Psoas muscle (tissue), 8 donors: ENCODE results near the gene SAMD4A. TPM values are rescaled to one million over a fixed set of nuclear protein-coding genes. Genes with fewer than 3 reads are reported as not detected.

Source experiments
- ATAC-seq, 4 donors: fragments of 200-7000 bp; cut with Tn5 transposase; one replicate each; pipeline ENCODE4 v1.9.1; 2020; ENCODE audit warnings: moderate library complexity in 3 of 4, mild to moderate bottlenecking in 2 of 4
- DNase-seq, 2 donors: peaks; one replicate each; pipeline ENCODE4 v3.0.0-alpha.2; 2020
- H3K27ac ChIP-seq: fragments of 200-600 bp; one replicate; pipeline ENCODE4 v1.8.0; 2022
- H3K27me3 ChIP-seq, 3 donors: fragments of 200-600 bp in 1 of 3; one replicate each; pipeline versions ENCODE4 v1.6.1 to v1.8.0; 2013 to 2022; ENCODE audit warnings: low read length in 2 of 3, mild to moderate bottlenecking in 2 of 3, moderate library complexity in 1 of 3; ENCODE audit not compliant: insufficient read depth in 3 of 3
- H3K36me3 ChIP-seq, 2 donors: fragments of 200-600 bp in 1 of 2; one replicate each; pipeline versions ENCODE4 v1.6.1 to v1.8.0; 2013 to 2022; ENCODE audit warnings: low read depth in 1 of 2, mild to moderate bottlenecking in 1 of 2, moderate library complexity in 1 of 2; ENCODE audit not compliant: insufficient read depth in 1 of 2
- H3K4me1 ChIP-seq: fragments of 200-600 bp; one replicate; pipeline ENCODE4 v1.8.0; 2022
- H3K4me3 ChIP-seq: fragments of 200-600 bp; one replicate; pipeline ENCODE4 v1.8.0; 2022; ENCODE audit warnings: mild to moderate bottlenecking
- H3K9me3 ChIP-seq: fragments of 200-600 bp; one replicate; pipeline ENCODE4 v1.8.0; 2022
- WGBS, 3 donors: extraction: QIAGEN DNeasy Blood & Tissue Kit; methylation state at CpG; one replicate each; pipeline versions ENCODE4 v1.1.6 to v1.1.7; 2013; 5-methylcytosine and 5-hydroxymethylcytosine counted together
- intact Hi-C, 2 donors: fragments of 100-400 bp; cut with DNase I; formaldehyde crosslinking; loops; one replicate each; pipeline versions ENCODE4 v1.11.0 to v1.14.2; 2022
- polyA plus RNA-seq, 3 donors: library from polyadenylated mRNA; stranded (reverse); fragments of 200-250 nt; gene quantifications; one replicate each; pipeline ENCODE4 v1.2.3, GENCODE V29; 2013
- total RNA-seq, 4 donors: library from RNA; stranded (reverse); fragmentation: NEBNext Ultra II Directional in 2 of 4; extraction: Animal tissue kit (Norgen Biotek cat#: 25700) in 2 of 4; gene quantifications; one replicate each; pipeline versions ENCODE4 v1.2.1 to v1.2.4, GENCODE V29; 2021 to 2023
- TF ChIP-seq, protein P1 (sequence below): fragments of 200-600 bp; IDR thresholded peaks from one replicate; pipeline ENCODE4 v1.8.0; 2022; ENCODE audit warnings: antibody characterized with exemption
- donor health status: healthy with polysubstance abuse.
- donor health status: DM: no; HTN: no; CAD: no; lungs with moderate emphysema.
- donor health status: Bipolar disorder and iron deficiency.
- donor health status: healthy.
- donor health status: DM: yes; HTN: yes; CAD: no.
- donor health status: DM: no; HTN: no; CAD: no.
- donor health status: DM: no; HTN: no; CAD: no.
- donor health status: DM: yes; HTN: yes; CAD: no.

SAMD4A gene
- total and polyA plus RNA-seq, 7 donors, result 9.6 to 139 (median 67.9) TPM

DNA sequence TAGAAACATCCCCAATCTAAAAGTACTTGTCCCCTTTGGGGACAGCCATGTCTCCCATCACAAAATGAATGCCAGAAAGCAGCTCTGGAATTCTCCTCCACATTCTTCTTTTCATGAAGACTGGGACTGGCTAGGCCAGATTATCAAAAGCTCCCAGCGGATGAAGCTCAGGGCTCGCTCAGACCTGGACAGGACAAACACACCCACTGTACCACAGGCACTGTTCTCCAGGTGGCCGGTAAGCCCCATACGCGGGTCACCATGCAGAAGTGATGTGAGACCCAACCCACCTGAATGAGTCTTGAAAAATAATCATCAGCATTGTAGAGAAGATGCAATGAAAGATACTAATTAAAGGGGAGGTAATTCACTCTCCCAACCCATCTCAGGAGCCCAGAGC is 250.6 kb downstream of the SAMD4A start:
- no peak overlapping the region for H3K4me3 ChIP-seq
- peaks cover 0 to 5% (median 3%) of the 10 kb centered on the region in 3 donors for H3K27me3 ChIP-seq
- no peak for ATAC-seq
- intact Hi-C loops, result no loop called here
- no peaks in the 10 kb centered on the region for H3K4me1 ChIP-seq
- H3K27ac ChIP-seq, result no peak overlapping the region
- TF ChIP-seq, protein P1, sequence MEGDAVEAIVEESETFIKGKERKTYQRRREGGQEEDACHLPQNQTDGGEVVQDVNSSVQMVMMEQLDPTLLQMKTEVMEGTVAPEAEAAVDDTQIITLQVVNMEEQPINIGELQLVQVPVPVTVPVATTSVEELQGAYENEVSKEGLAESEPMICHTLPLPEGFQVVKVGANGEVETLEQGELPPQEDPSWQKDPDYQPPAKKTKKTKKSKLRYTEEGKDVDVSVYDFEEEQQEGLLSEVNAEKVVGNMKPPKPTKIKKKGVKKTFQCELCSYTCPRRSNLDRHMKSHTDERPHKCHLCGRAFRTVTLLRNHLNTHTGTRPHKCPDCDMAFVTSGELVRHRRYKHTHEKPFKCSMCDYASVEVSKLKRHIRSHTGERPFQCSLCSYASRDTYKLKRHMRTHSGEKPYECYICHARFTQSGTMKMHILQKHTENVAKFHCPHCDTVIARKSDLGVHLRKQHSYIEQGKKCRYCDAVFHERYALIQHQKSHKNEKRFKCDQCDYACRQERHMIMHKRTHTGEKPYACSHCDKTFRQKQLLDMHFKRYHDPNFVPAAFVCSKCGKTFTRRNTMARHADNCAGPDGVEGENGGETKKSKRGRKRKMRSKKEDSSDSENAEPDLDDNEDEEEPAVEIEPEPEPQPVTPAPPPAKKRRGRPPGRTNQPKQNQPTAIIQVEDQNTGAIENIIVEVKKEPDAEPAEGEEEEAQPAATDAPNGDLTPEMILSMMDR, result no peak
- no peak for DNase-seq
- WGBS, 3 donors, result 90 to 93% (median 91%) methylated on average over 5 of the region's 5 CpGs
- no peaks in the 10 kb centered on the region for H3K9me3 ChIP-seq
- H3K36me3 ChIP-seq, result no peaks in the 10 kb centered on the region

- Histone ChIP-seq H3K4me1 (no peaks in the 10 kb centered on the region), H3K9me3 (peaks cover 9% of the 10 kb centered on the region), H3K36me3 (no peaks in the 10 kb centered on the region), H3K27me3 (peaks cover 0 to 5% (median 3%) of the 10 kb centered on the region in 3 donors), H3K27ac (no peak overlapping the region), H3K4me3 (no peak overlapping the region)
- TF ChIP-seq, protein P1, result no peak
- ATAC-seq (no peak), DNase-seq (no peak)
- intact Hi-C loops, result no loop called here
- 44 to 47% (median 46%) methylated on average over 14 of the region's 14 CpGs for WGBS, 3 donors
Measured at GRCh38 chr14:54818201-54819133, 251.5 kb downstream of the SAMD4A start.

GRCh38 chr14:54822685-54823084 is 255.8 kb downstream of the SAMD4A start:
- Histone ChIP-seq H3K36me3 (no peaks in the 10 kb centered on the region), H3K9me3 (peaks cover 21% of the 10 kb centered on the region), H3K27me3 (peaks cover 0 to 5% (median 3%) of the 10 kb centered on the region in 3 donors), H3K4me3 (no peak overlapping the region), H3K27ac (no peak overlapping the region), H3K4me1 (no peaks in the 10 kb centered on the region)
- no peak for ATAC-seq
- TF ChIP-seq, protein P1, result no peak
- no peak for DNase-seq
- intact Hi-C loops, result no loop called here

DNA sequence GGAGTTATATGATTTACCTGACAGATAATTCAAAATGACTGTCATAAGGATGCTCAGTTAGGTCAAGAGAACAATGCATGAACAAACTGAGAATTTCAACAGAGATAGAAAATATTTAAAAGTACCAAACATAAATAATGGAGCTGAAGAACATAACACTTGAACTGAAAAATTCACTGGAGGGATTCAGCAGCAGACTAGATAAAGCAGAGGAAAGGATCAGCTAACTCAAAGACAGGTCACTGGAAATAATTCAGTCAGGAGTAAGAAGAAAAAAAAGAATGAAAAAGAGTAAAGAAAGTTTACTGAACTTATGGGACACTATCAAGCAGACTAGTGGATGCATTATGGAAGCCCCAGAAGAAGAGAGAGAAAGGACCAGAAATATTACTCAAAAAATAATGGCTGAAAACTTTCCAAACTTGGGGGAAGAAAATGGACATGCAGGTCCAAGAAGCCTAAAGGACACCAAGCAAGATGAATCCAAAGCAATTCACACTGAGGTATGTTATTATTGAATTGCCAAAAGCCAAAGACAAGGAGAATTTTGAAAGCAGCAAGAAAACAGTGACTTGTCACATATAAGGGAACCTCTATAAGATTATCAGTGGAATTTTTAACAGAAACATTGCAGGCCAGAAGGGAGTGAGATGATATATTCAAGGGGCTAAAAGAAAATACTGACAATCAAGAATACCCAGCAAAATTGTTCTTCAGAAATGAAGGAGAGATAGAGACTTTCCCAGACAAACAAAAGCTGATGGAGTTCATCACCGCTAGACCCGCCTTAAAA is 257.0 kb downstream of the SAMD4A start:
- Histone ChIP-seq H3K4me1 (no peaks in the 10 kb centered on the region), H3K4me3 (no peak overlapping the region), H3K27me3 (peaks cover 0 to 2% (median 0%) of the 10 kb centered on the region in 3 donors), H3K36me3 (no peaks in the 10 kb centered on the region), H3K27ac (no peak overlapping the region), H3K9me3 (peaks cover 21% of the 10 kb centered on the region)
- DNase-seq (no peak), ATAC-seq (no peak)
- 96 to 99% (median 96%) methylated on average over 2 of the region's 2 CpGs for WGBS, 3 donors
- intact Hi-C loops, result no loop called here
- TF ChIP-seq, protein P1, result no peak
